WTC11 (cell line): ENCODE measurements around the gene CFAP57. TPM values are rescaled to one million over a fixed set of nuclear protein-coding genes. Genes with fewer than 3 reads are reported as not detected.

Source experiments
- ATAC-seq: fragments of 200-7000 bp; cut with Tn5 transposase; 2 replicates; pipeline ENCODE4 v1.10.0; 2021; ENCODE audit warnings: mild to moderate bottlenecking, moderate library complexity
- CTCF ChIA-PET: fragments of 300-600 bp; sonication (Branson Sonifier 250); formaldehyde crosslinking; loops from one replicate; lab custom pipeline; 2021; ENCODE audit warnings: antibody characterized with exemption; lab: Charles Lee
- POLR2A ChIA-PET: fragments of 350-600 bp; sonication (Branson Sonifier 250); formaldehyde crosslinking; loops from one replicate; lab custom pipeline; 2021; ENCODE audit warnings: antibody characterized with exemption; lab: Charles Lee
- DNase-seq: peaks from one replicate; pipeline ENCODE4 v3.0.0; 2021; ENCODE audit warnings: low spot score
- H3K27ac Mint-ChIP-seq: 2 replicates; pipeline ENCODE4 v1.8.0; 2021; ENCODE audit warnings: mixed read lengths
- H3K27me3 Mint-ChIP-seq: 2 replicates; pipeline ENCODE4 v1.8.0; 2021; ENCODE audit warnings: low read depth, mild to moderate bottlenecking, moderate library complexity, mixed read lengths
- H3K36me3 Mint-ChIP-seq: 2 replicates; pipeline ENCODE4 v1.8.0; 2021; ENCODE audit warnings: mixed read lengths
- H3K4me1 Mint-ChIP-seq: 2 replicates; pipeline ENCODE4 v1.8.0; 2022; ENCODE audit warnings: mixed read lengths
- H3K4me3 Mint-ChIP-seq: 2 replicates; pipeline ENCODE4 v1.8.0; 2021; ENCODE audit warnings: mild to moderate bottlenecking, moderate library complexity, mixed read lengths
- H3K9me3 Mint-ChIP-seq: 2 replicates; pipeline ENCODE4 v1.8.0; 2021; ENCODE audit warnings: mixed read lengths
- AFF4 ChIP-seq: sonication (generic); formaldehyde crosslinking; IDR thresholded peaks from 2 replicates; pipeline ENCODE4 v1.8.1; 2023; ENCODE audit warnings: mild to moderate bottlenecking, missing genetic modification reagents, borderline replicate concordance
- CTCF ChIP-seq: fragments of 200-600 bp; IDR thresholded peaks from 2 replicates; pipeline ENCODE4 v1.8.0; 2022; ENCODE audit warnings: antibody characterized with exemption
- HMGA2 ChIP-seq: fragments of 250-450 bp; sonication (Bioruptor Pico); IDR thresholded peaks from 2 replicates; pipeline ENCODE4 v1.4.0; 2021; ENCODE audit warnings: mild to moderate bottlenecking, moderate library complexity
- JUN ChIP-seq: sonication (generic); formaldehyde crosslinking; IDR thresholded peaks from 2 replicates; pipeline ENCODE4 v1.8.0; 2023; ENCODE audit warnings: mild to moderate bottlenecking, missing genetic modification reagents
- NFE2L1 ChIP-seq: sonication (generic); formaldehyde crosslinking; IDR thresholded peaks from 2 replicates; pipeline ENCODE4 v1.8.1; 2023; ENCODE audit warnings: missing genetic modification reagents
- PREB ChIP-seq: sonication (generic); formaldehyde crosslinking; IDR thresholded peaks from 2 replicates; pipeline ENCODE4 v1.8.1; 2022; ENCODE audit warnings: mild to moderate bottlenecking, missing genetic modification reagents, moderate library complexity, borderline replicate concordance
- TEAD4 ChIP-seq: sonication (generic); formaldehyde crosslinking; IDR thresholded peaks from 2 replicates; pipeline ENCODE4 v1.8.0; 2022; ENCODE audit warnings: mild to moderate bottlenecking, missing genetic modification reagents
- ZNF232 ChIP-seq: sonication (generic); formaldehyde crosslinking; IDR thresholded peaks from 2 replicates; pipeline ENCODE4 v1.8.0; 2022; ENCODE audit warnings: mild to moderate bottlenecking, missing genetic modification reagents
- ZNF423 ChIP-seq: fragments of 250-450 bp; sonication (Bioruptor Pico); IDR thresholded peaks from 2 replicates; pipeline ENCODE4 v2.1.2; 2022; ENCODE audit warnings: mild to moderate bottlenecking, moderate library complexity
- ZNF512 ChIP-seq: sonication (generic); formaldehyde crosslinking; IDR thresholded peaks from 2 replicates; pipeline ENCODE4 v1.8.1; 2022; ENCODE audit warnings: missing genetic modification reagents, borderline replicate concordance
- ZNF671 ChIP-seq: fragments of 250-450 bp; sonication (Bioruptor Pico); IDR thresholded peaks from 2 replicates; pipeline ENCODE4 v1.8.0; 2021; ENCODE audit warnings: mild to moderate bottlenecking
- ZSCAN18 ChIP-seq: fragments of 250-450 bp; sonication (Bioruptor Pico); IDR thresholded peaks from 2 replicates; pipeline ENCODE4 v2.1.2; 2022; ENCODE audit warnings: mild to moderate bottlenecking, moderate library complexity
- total RNA-seq: library from RNA; stranded (reverse); gene quantifications from 3 replicates; pipeline ENCODE4 v1.2.3, GENCODE V29; 2021

The CFAP57 gene
- total RNA-seq, 1 experiment from 2014 or later = 0.42 TPM

- ATAC-seq (no peak), DNase-seq (no peak)
- H3K9me3 Mint-ChIP-seq = no peaks in the 10 kb centered on the region
- H3K4me1 Mint-ChIP-seq = peaks cover 16% of the 10 kb centered on the region
- peak overlapping the region; percentile 40; the same call in 1 of the 2 replicates for H3K27ac Mint-ChIP-seq
- TF ChIP-seq ZNF232 (CRISPR knock-in tag) (no peak), ZSCAN18 (CRISPR knock-in tag) (no peak)
- H3K36me3 Mint-ChIP-seq = peaks cover 26% of the 10 kb centered on the region
- ChIA-PET CTCF (interaction anchor here (2.8 kb wide), 1 partner anchor 9 kb away, joined by 14 read pairs; the partner anchor contains the start of gene C1orf210), POLR2A (interaction anchor here (0.7 kb wide), 2 partner anchors 8 to 82 kb away, joined by 3 read pairs; partner anchors contain the start of gene CDC20)
- no peaks in the 10 kb centered on the region for H3K27me3 Mint-ChIP-seq
- H3K4me3 Mint-ChIP-seq = no peak overlapping the region
These were observed 104.5 kb downstream of the CFAP57 start for GRCh38 chr1:43276673-43277072.

GRCh38 chr1:43277116-43277876 lies 105.2 kb downstream of the CFAP57 start:
- ATAC-seq (no peak), DNase-seq (no peak)
- POLR2A ChIA-PET = no interaction called here
- no peak for TF ChIP-seq ZNF232 (CRISPR knock-in tag)
- TF ChIP-seq TEAD4 (CRISPR knock-in tag) = no peak
- no peak for TF ChIP-seq PREB (CRISPR knock-in tag)
- no peak for TF ChIP-seq HMGA2 (CRISPR knock-in tag)
- TF ChIP-seq AFF4 (CRISPR knock-in tag) = no peak
- no peak for TF ChIP-seq JUN (CRISPR knock-in tag)
- TF ChIP-seq CTCF = no peak
- TF ChIP-seq NFE2L1 (CRISPR knock-in tag) = no peak
- TF ChIP-seq ZNF512 (CRISPR knock-in tag) = no peak
- no peak for TF ChIP-seq ZNF423 (CRISPR knock-in tag)
- TF ChIP-seq ZNF671 (CRISPR knock-in tag) = no peak
- Mint-ChIP-seq H3K27ac (peak overlapping the region; percentile 40; the same call in 1 of the 2 replicates), H3K9me3 (no peaks in the 10 kb centered on the region), H3K4me1 (peaks cover 13% of the 10 kb centered on the region), H3K27me3 (no peaks in the 10 kb centered on the region), H3K4me3 (no peak overlapping the region), H3K36me3 (peaks cover 30% of the 10 kb centered on the region)
- CTCF ChIA-PET = no interaction called here
